Adrenal gland (tissue), 12 donors: ENCODE data around the gene THAP12. TPM values are rescaled to one million over a fixed set of nuclear protein-coding genes. Genes with fewer than 3 reads are reported as not detected.

Experiments
- DNase-seq, 7 donors: peaks; one replicate each; pipeline ENCODE4 v3.0.0-alpha.2; 2019 to 2020
- H3K27ac ChIP-seq, 5 donors: fragments of 200-600 bp; sonication (generic) in 4 of 5; 1 replicate in 3 of 5; 2 replicates in 2 of 5; pipeline versions ENCODE4 v1.5.1 to v1.8.0; 2016 to 2020; ENCODE audit warnings: mild to moderate bottlenecking in 1 of 5
- H3K27me3 ChIP-seq: fragments of 200-600 bp; 2 replicates; pipeline ENCODE4 v1.8.0; 2021
- H3K36me3 ChIP-seq, 2 donors: fragments of 200-600 bp; replicated peaks in 1 of 2; 1 replicate in 1 of 2; 2 replicates in 1 of 2; pipeline versions ENCODE4 v1.5.1 to v1.8.0; 2018 to 2022
- H3K4me1 ChIP-seq, 2 donors: fragments of 200-600 bp; replicated peaks in 1 of 2; 1 replicate in 1 of 2; 2 replicates in 1 of 2; pipeline versions ENCODE4 v1.5.1 to v1.8.0; 2018 to 2021
- H3K4me3 ChIP-seq, 4 donors: fragments of 200-600 bp; sonication (generic) in 3 of 4; one replicate each; pipeline ENCODE4 v1.5.1; 2016 to 2018
- H3K9me3 ChIP-seq, 3 donors: fragments of 200-600 bp; sonication (generic) in 1 of 3; replicated peaks in 1 of 3; 1 replicate in 2 of 3; 2 replicates in 1 of 3; pipeline versions ENCODE4 v1.5.1 to v1.8.0; 2016 to 2021
- POLR2A ChIP-seq, 2 donors: fragments of 450-650 bp; IDR thresholded peaks; one replicate each; pipeline ENCODE4 v1.6.1; 2017; ENCODE audit warnings: antibody characterized with exemption in 2 of 2, mild to moderate bottlenecking in 2 of 2, moderate library complexity in 1 of 2
- WGBS, 4 donors: extraction: QIAGEN DNeasy Blood & Tissue Kit in 2 of 4; methylation state at CpG; one replicate each; pipeline versions ENCODE4 v1.1.5 to v1.1.7; 2013 to 2017; 5-methylcytosine and 5-hydroxymethylcytosine counted together
- intact Hi-C, 2 donors: fragments of 100-400 bp; cut with DNase I; formaldehyde crosslinking; loops; one replicate each; pipeline versions ENCODE4 v1.14.1 to v1.15.0; 2022 to 2023
- polyA plus RNA-seq, 3 donors: library from polyadenylated mRNA; stranded (reverse); fragments of 200-250 nt in 2 of 3; fragments of 350-450 nt in 1 of 3; fragmentation: Illumina TruSeq in 1 of 3; extraction: RNeasy Lipid Tissue Mini Kit (QIAGEN cat#74804) in 1 of 3; gene quantifications; one replicate each; pipeline ENCODE4 v1.2.3, GENCODE V29; 2013 to 2014
- total RNA-seq, 9 donors: library from RNA; depleted of rRNA in 4 of 9; stranded (reverse); fragments of >200 nt in 4 of 9; fragments of 120-200 nt in 1 of 9; fragmentation: NEBNext Ultra II Directional in 1 of 9; extraction: Animal tissue kit (Norgen Biotek cat#: 25700) in 1 of 9; gene quantifications; one replicate each; pipeline versions ENCODE4 v1.1.0 to v1.2.4, GENCODE V29; 2013 to 2023
- TF ChIP-seq, protein P1 (sequence below), 6 experiments: fragments of 450-650 bp in 4 of 6; fragments of 200-600 bp in 2 of 6; sonication (generic) in 1 of 6; IDR thresholded peaks; 1 replicate in 5 of 6; 2 replicates in 1 of 6; pipeline versions ENCODE4 v1.5.1 to v1.8.0; 2016 to 2021; ENCODE audit warnings: antibody characterized with exemption in 6 of 6, mild to moderate bottlenecking in 2 of 6, moderate library complexity in 1 of 6
- donor health status: healthy with polysubstance abuse.
- donor health status: Bipolar disorder and iron deficiency.
- donor health status: DM: yes; HTN: yes; CAD: no.
- donor health status: DM: no; HTN: no; CAD: no.
- donor health status: DM: no; HTN: no; CAD: no.
- donor health status: DM: yes; HTN: yes; CAD: no.

THAP12 gene
- total and polyA plus RNA-seq, 12 donors, result 18.9 to 75.4 (median 42.0) TPM

DNA sequence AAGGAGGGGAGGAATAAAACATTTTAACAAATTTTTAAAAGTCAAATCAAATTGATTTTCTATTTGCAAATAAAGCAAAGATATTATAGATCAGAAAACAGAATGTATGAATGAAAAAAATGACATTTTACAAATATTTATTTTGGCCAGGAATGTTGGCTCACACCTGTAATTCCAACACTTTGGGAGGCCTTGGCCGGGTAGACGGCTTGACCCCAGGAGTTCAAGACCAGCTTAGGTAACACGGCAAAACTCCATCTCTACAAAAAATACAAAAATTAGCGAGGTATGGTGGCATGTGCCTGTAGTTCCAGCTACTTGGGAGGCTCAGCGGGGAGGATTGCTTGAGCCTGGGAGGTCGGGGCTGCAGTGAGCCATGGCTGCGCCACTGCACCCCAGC, 18.2 kb downstream of the THAP12 start:
- Histone ChIP-seq H3K4me3 (no peak overlapping the region), H3K27me3 (no peaks in the 10 kb centered on the region), H3K27ac (no peak overlapping the region), H3K4me1 (peaks cover 15 to 16% of the 10 kb centered on the region in 2 donors), H3K9me3 (no peaks in the 10 kb centered on the region), H3K36me3 (no peaks in the 10 kb centered on the region)
- DNase-seq, result no peak
- intact Hi-C loops, result no loop called here
- WGBS, 4 donors, result 88 to 92% (median 90%) methylated on average over 7 of the region's 7 CpGs
- TF ChIP-seq, protein P1, sequence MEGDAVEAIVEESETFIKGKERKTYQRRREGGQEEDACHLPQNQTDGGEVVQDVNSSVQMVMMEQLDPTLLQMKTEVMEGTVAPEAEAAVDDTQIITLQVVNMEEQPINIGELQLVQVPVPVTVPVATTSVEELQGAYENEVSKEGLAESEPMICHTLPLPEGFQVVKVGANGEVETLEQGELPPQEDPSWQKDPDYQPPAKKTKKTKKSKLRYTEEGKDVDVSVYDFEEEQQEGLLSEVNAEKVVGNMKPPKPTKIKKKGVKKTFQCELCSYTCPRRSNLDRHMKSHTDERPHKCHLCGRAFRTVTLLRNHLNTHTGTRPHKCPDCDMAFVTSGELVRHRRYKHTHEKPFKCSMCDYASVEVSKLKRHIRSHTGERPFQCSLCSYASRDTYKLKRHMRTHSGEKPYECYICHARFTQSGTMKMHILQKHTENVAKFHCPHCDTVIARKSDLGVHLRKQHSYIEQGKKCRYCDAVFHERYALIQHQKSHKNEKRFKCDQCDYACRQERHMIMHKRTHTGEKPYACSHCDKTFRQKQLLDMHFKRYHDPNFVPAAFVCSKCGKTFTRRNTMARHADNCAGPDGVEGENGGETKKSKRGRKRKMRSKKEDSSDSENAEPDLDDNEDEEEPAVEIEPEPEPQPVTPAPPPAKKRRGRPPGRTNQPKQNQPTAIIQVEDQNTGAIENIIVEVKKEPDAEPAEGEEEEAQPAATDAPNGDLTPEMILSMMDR (IDR thresholded peaks at IDR 0.05), result no peak
- TF ChIP-seq POLR2A (IDR thresholded peaks at IDR 0.05), result no peak

DNA sequence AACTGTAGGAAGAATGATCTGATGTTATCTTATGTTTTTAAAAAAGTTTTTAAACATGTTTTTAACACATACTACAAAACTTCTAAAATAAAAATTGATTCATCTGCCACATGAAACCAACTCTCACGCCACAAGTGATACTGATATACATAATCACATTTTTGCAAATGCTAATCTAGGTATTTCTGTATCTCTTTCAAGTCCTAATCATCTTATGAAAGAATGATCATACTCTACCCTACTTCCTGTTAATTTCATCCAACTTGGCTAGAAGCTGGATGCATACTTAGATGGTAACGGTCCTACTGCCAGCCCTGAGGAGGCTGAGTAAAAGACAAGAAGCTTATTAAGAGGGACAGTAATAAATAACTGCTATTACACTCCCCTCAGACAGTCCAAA, 19.2 kb downstream of the THAP12 start:
- Histone ChIP-seq H3K4me1 (peaks cover 14 to 15% of the 10 kb centered on the region in 2 donors), H3K27me3 (no peaks in the 10 kb centered on the region), H3K4me3 (no peak overlapping the region), H3K9me3 (no peaks in the 10 kb centered on the region), H3K36me3 (no peaks in the 10 kb centered on the region), H3K27ac (peak overlapping the region in 2 of 5 donors; percentile 5 to 22)
- DNase-seq, result no peak
- intact Hi-C loops, result no loop called here
- no peak for TF ChIP-seq POLR2A (IDR thresholded peaks at IDR 0.05)
- TF ChIP-seq, protein P1 (IDR thresholded peaks at IDR 0.05), result no peak
- WGBS, 4 donors, result 70 to 79% (median 72%) methylated on average over 2 of the region's 2 CpGs

DNA sequence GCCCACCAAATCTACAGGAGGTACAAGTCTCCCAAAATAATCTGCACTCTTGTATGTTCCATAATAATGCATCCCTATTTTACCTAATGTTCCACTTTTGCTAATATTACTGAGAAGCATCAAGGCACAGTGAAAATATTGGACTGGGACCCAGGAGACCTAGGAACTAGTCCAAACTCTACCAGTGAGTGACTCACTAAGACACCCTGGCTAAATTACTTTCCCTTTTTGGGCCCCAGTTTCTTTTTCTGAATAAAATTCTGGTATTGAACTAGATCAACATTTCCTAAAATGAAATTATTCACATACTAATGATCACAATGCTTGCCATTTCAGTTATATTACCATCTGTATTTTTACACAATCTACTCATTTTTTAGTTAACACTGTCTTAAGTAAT, 19.6 kb downstream of the THAP12 start:
- TF ChIP-seq, protein P1 (IDR thresholded peaks at IDR 0.05), result no peak
- no peak for TF ChIP-seq POLR2A (IDR thresholded peaks at IDR 0.05)
- H3K4me3 ChIP-seq, result no peak overlapping the region
- H3K27me3 ChIP-seq, result no peaks in the 10 kb centered on the region
- peaks cover 14 to 15% of the 10 kb centered on the region in 2 donors for H3K4me1 ChIP-seq
- intact Hi-C loops, result no loop called here
- no peak for DNase-seq
- no peaks in the 10 kb centered on the region for H3K36me3 ChIP-seq
- H3K27ac ChIP-seq, result peak overlapping the region in 2 of 5 donors; percentile 2 to 5
- no peaks in the 10 kb centered on the region for H3K9me3 ChIP-seq

DNA sequence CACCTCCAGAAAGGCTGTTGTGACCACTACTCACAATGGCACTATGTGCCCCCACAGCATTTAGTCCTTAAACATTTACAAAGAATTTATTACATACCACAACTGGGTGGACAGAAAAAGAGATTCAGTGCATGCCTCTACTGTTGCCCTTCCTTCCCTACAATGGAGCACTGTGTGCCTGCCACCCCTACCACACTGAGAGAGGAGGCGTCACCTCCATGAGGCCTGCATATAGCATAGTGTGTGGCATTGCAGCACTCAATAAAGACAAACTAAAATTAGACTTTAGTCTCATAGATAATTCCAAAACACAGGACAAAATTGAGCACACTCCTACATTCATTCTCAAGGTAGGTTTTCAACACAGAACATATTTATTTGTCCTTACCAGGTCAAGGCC, 25.8 kb downstream of the THAP12 start:
- peaks cover 0 to 19% of the 10 kb centered on the region in 2 donors for H3K36me3 ChIP-seq
- intact Hi-C loops, result no loop called here
- H3K27ac ChIP-seq, result peak overlapping the region in 3 of 5 donors; percentile 19 to 26 (median 22)
- no peak overlapping the region for H3K4me3 ChIP-seq
- WGBS, 4 donors, result 25 to 60% (median 53%) methylated on average over 1 of the region's 1 CpG
- no peaks in the 10 kb centered on the region for H3K9me3 ChIP-seq
- H3K4me1 ChIP-seq, result peaks cover 14 to 15% of the 10 kb centered on the region in 2 donors
- no peaks in the 10 kb centered on the region for H3K27me3 ChIP-seq
- TF ChIP-seq, protein P1 (IDR thresholded peaks at IDR 0.05), result no peak
- TF ChIP-seq POLR2A (IDR thresholded peaks at IDR 0.05), result no peak
- DNase-seq, result no peak
